Hepatocyte (in vitro differentiated cells): Measurements from ENCODE around the gene PCDHGC5. TPM values are rescaled to one million over a fixed set of nuclear protein-coding genes. Genes with fewer than 3 reads are reported as not detected.

Source experiments
- DNase-seq: peaks from one replicate; pipeline ENCODE4 v3.0.0-alpha.2; 2016; ENCODE audit warnings: low spot score
- H2AFZ ChIP-seq: fragments of 200-600 bp; sonication (generic); 2 replicates; pipeline ENCODE4 v1.6.0; 2016; ENCODE audit warnings: antibody characterized with exemption, mild to moderate bottlenecking
- H3K27ac ChIP-seq: fragments of 200-600 bp; sonication (generic); 2 replicates; pipeline ENCODE4 v1.5.1; 2016; ENCODE audit warnings: mild to moderate bottlenecking
- H3K27me3 ChIP-seq: fragments of 200-600 bp; sonication (generic); 2 replicates; pipeline ENCODE4 v1.6.1; 2016
- H3K36me3 ChIP-seq: fragments of 200-600 bp; sonication (generic); replicated peaks from 2 replicates; pipeline ENCODE4 v1.5.1; 2016; ENCODE audit warnings: low read depth; ENCODE audit not compliant: insufficient read depth
- H3K4me1 ChIP-seq: fragments of 200-600 bp; sonication (generic); 2 replicates; pipeline ENCODE4 v1.5.1; 2016; ENCODE audit warnings: mild to moderate bottlenecking, moderate library complexity; ENCODE audit not compliant: insufficient read depth
- H3K4me2 ChIP-seq: fragments of 200-600 bp; sonication (generic); 2 replicates; pipeline ENCODE4 v1.6.0; 2016
- H3K4me3 ChIP-seq: fragments of 200-600 bp; sonication (generic); 2 replicates; pipeline ENCODE4 v1.5.1; 2016; ENCODE audit warnings: mild to moderate bottlenecking
- H3K79me2 ChIP-seq: fragments of 200-600 bp; sonication (generic); 2 replicates; pipeline ENCODE4 v1.6.0; 2017; ENCODE audit warnings: mild to moderate bottlenecking
- H3K9me2 ChIP-seq: fragments of 200-600 bp; sonication (generic); replicated peaks from 2 replicates; pipeline ENCODE4 v1.6.0; 2017; ENCODE audit warnings: mild to moderate bottlenecking; ENCODE audit not compliant: insufficient read depth
- H3K9me3 ChIP-seq: fragments of 200-600 bp; sonication (generic); 2 replicates; pipeline ENCODE4 v1.5.1; 2016; ENCODE audit warnings: low read depth, mild to moderate bottlenecking
- H4K20me1 ChIP-seq: fragments of 200-600 bp; sonication (generic); 2 replicates; pipeline ENCODE4 v1.6.0; 2016; ENCODE audit warnings: mild to moderate bottlenecking; ENCODE audit not compliant: insufficient read depth, poor library complexity, severe bottlenecking
- EZH2 ChIP-seq: fragments of 200-600 bp; sonication (generic); IDR thresholded peaks from 2 replicates; pipeline ENCODE4 v1.6.1; 2016; ENCODE audit warnings: antibody characterized with exemption, mild to moderate bottlenecking, borderline replicate concordance
- EZH2phosphoT487 ChIP-seq: fragments of 200-600 bp; sonication (generic); IDR thresholded peaks from one replicate; pipeline ENCODE4 v1.6.1; 2018; ENCODE audit warnings: antibody characterized with exemption, mild to moderate bottlenecking, low read depth, moderate library complexity; ENCODE audit not compliant: unreplicated experiment, severe bottlenecking
- WGBS: methylation state at CpG from one replicate; pipeline ENCODE4 v1.1.6; 2016; ENCODE audit warnings: low lambda C conversion rate; ENCODE audit errors: missing lambda C conversion rate; 5-methylcytosine and 5-hydroxymethylcytosine counted together
- polyA plus RNA-seq: library from polyadenylated mRNA; unstranded; fragments of >200 nt; fragmentation: Nextera tagmentation; extraction: Ambion mirVana; gene quantifications from 2 replicates; pipeline ENCODE4 v1.2.1, GENCODE V29; 2016
- total RNA-seq: library from RNA; depleted of rRNA; stranded (reverse); fragments of >200 nt; gene quantifications from 2 replicates; pipeline ENCODE4 v1.2.3, GENCODE V29; 2014
- TF ChIP-seq, protein P1 (sequence below): fragments of 200-600 bp; sonication (generic); IDR thresholded peaks from 2 replicates; pipeline ENCODE4 v1.5.1; 2016; ENCODE audit warnings: antibody characterized with exemption, mild to moderate bottlenecking; ENCODE audit not compliant: poor library complexity

Gene PCDHGC5
- total and polyA plus RNA-seq, 2 experiments from 2014 or later: 0.16 to 1.1 TPM

DNA sequence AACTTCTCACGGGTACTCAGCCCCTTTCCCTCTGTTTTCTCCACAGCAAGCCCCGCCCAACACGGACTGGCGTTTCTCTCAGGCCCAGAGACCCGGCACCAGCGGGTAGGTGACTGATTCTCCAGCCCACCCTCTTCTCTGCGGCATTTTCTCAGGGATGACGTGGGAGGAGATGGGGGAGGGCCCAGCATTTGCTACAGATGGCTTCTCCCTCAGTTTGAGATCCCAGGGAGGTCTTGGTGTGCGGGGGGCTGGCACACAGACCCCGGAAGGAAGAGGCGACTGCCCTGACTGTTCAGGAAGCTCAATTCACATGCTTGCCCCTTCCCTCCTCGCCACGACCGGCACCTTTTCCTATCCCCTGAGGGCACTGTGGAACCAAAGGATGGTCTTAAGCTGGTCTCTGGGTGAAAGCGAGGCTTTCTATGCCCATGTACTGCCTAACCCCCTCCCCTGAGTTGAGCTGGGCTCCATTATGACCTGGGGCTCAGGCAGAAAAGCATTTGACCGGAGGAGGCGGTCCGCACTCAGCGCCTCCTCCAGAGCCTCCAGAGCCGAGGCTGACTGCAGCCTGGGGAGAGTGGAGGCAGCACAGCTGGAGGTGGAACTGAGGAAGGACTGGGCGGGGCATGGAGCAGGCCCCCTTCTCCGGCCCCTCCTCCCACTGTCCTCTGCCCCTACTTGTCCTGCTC lies 6.0 kb downstream of the PCDHGC5 start:
- no peak for DNase-seq
- Histone ChIP-seq H4K20me1 (no peaks in the 10 kb centered on the region), H3K27ac (peak overlapping the region; percentile 69)

DNA sequence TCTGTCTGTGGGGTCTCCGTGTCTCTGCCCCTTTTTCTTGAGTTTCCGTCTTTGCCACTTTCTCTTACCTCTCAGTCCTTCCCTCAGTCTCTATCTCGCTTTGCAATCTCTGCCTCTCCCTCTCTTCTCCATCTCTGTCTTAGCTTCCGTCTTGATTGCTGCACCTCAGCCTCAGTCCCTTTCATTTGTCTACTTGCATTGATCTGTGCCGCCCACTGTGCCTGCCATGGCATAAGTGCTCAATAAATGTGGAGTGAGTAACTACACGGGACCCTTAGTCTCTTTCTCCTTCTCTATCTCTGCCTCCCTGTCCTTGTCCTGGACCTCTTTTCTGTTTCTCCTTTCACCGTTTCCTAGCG lies 6.6 kb downstream of the PCDHGC5 start:
- TF ChIP-seq EZH2: no peak
- no peak for TF ChIP-seq EZH2phosphoT487
- TF ChIP-seq, protein P1, sequence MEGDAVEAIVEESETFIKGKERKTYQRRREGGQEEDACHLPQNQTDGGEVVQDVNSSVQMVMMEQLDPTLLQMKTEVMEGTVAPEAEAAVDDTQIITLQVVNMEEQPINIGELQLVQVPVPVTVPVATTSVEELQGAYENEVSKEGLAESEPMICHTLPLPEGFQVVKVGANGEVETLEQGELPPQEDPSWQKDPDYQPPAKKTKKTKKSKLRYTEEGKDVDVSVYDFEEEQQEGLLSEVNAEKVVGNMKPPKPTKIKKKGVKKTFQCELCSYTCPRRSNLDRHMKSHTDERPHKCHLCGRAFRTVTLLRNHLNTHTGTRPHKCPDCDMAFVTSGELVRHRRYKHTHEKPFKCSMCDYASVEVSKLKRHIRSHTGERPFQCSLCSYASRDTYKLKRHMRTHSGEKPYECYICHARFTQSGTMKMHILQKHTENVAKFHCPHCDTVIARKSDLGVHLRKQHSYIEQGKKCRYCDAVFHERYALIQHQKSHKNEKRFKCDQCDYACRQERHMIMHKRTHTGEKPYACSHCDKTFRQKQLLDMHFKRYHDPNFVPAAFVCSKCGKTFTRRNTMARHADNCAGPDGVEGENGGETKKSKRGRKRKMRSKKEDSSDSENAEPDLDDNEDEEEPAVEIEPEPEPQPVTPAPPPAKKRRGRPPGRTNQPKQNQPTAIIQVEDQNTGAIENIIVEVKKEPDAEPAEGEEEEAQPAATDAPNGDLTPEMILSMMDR: no peak
- peaks cover 19% of the 10 kb centered on the region for H3K4me1 ChIP-seq
- no peak for DNase-seq
- no peaks in the 10 kb centered on the region for H3K79me2 ChIP-seq
- H3K27me3 ChIP-seq: peaks cover 27% of the 10 kb centered on the region
- H4K20me1 ChIP-seq: no peaks in the 10 kb centered on the region
- no peaks in the 10 kb centered on the region for H3K36me3 ChIP-seq
- H3K4me2 ChIP-seq: peak overlapping the region; percentile 68
- no peaks in the 10 kb centered on the region for H3K9me2 ChIP-seq
- WGBS: 65% methylated on average over 7 of the region's 8 CpGs
- H3K9me3 ChIP-seq: no peaks in the 10 kb centered on the region
- no peak overlapping the region for H3K4me3 ChIP-seq
- H2AFZ ChIP-seq: no peak overlapping the region
- H3K27ac ChIP-seq: peak overlapping the region; percentile 69

More for the DNA sequence above, 6.0 kb downstream of the PCDHGC5 start:
- H3K4me2 ChIP-seq: peak overlapping the region; percentile 68
- peaks cover 27% of the 10 kb centered on the region for H3K27me3 ChIP-seq
- H2AFZ ChIP-seq: no peak overlapping the region
- no peaks in the 10 kb centered on the region for H3K9me2 ChIP-seq
- no peaks in the 10 kb centered on the region for H3K36me3 ChIP-seq
- 33% methylated on average over 20 of the region's 22 CpGs for WGBS
- H3K9me3 ChIP-seq: no peaks in the 10 kb centered on the region
- TF ChIP-seq EZH2: no peak
- H3K4me1 ChIP-seq: peaks cover 19% of the 10 kb centered on the region
- H3K4me3 ChIP-seq: no peak overlapping the region
- H3K79me2 ChIP-seq: no peaks in the 10 kb centered on the region

DNA sequence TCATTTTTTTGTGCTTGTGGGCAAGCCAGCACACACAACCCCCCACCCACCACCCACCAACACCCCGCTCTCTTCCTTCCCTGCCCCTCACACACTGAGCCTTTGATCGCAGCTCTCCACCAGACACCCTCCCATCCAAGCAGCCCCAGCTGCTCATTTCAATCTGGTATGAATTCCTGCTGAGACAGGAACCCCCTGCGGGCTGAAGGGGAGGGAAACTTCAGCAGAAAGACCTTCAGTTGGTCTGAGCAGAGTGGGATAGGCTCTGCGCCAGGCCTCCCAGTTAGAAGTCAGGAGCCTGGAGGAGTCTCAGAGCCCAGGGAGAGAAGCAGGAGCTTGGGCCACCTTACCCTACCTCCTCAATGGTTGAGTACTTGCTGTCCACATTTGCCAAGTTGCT lies 7.2 kb downstream of the PCDHGC5 start:
- H3K4me1 ChIP-seq: peaks cover 19% of the 10 kb centered on the region
- no peaks in the 10 kb centered on the region for H4K20me1 ChIP-seq
- WGBS: 21% methylated on average over 4 of the region's 4 CpGs
- TF ChIP-seq, protein P1: no peak
- peak overlapping the region; percentile 69 for H3K27ac ChIP-seq
- no peaks in the 10 kb centered on the region for H3K9me3 ChIP-seq
- H3K4me2 ChIP-seq: no peak overlapping the region
- DNase-seq: no peak
- H3K36me3 ChIP-seq: no peaks in the 10 kb centered on the region
- H3K79me2 ChIP-seq: no peaks in the 10 kb centered on the region
- H3K27me3 ChIP-seq: peaks cover 22% of the 10 kb centered on the region
- H2AFZ ChIP-seq: no peak overlapping the region
- H3K4me3 ChIP-seq: no peak overlapping the region
- H3K9me2 ChIP-seq: no peaks in the 10 kb centered on the region

DNA sequence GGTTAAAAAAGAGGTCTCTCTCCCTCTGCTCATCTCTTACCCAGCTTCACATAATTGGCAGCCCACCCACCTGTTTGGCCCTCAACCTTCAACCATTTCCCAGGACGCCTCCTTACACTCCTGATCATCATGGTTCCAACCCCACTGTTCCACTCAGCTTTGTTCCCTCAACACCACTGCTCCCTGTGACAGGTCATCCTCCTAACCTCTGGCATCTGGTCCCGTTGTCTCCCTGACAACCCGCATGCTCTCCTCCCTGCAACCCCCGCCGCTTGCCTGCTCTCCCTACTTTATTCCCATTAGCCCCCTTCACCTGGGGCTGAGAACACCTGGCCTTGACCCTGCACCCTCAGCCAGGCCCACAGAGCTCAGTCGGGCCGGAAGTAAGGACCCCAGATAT lies 12.9 kb downstream of the PCDHGC5 start:
- Histone ChIP-seq H3K27me3 (no peaks in the 10 kb centered on the region), H3K9me2 (no peaks in the 10 kb centered on the region), H3K27ac (no peak overlapping the region), H3K4me2 (no peak overlapping the region), H3K79me2 (no peaks in the 10 kb centered on the region), H3K4me1 (peaks cover 5% of the 10 kb centered on the region), H2AFZ (no peak overlapping the region), H3K36me3 (no peaks in the 10 kb centered on the region), H4K20me1 (no peaks in the 10 kb centered on the region), H3K4me3 (no peak overlapping the region), H3K9me3 (no peaks in the 10 kb centered on the region)
- 86% methylated on average over 7 of the region's 7 CpGs for WGBS
- TF ChIP-seq, protein P1: no peak
- TF ChIP-seq EZH2: no peak
- no peak for TF ChIP-seq EZH2phosphoT487
- no peak for DNase-seq
